Gastrocnemius medialis (tissue), 4 donors: ENCODE data around the gene HIC1.

Source experiments
- POLR2A ChIP-seq, 2 donors: fragments of 450-650 bp; IDR thresholded peaks; one replicate each; pipeline ENCODE4 v1.6.1; 2017; ENCODE audit warnings: antibody characterized with exemption in 2 of 2, mild to moderate bottlenecking in 2 of 2, moderate library complexity in 2 of 2
- TF ChIP-seq, protein P1 (sequence below), 5 experiments: fragments of 450-650 bp in 3 of 5; fragments of 200-600 bp in 2 of 5; sonication (generic) in 2 of 5; IDR thresholded peaks in 4 of 5; conservative IDR thresholded peaks in 1 of 5; 1 replicate in 4 of 5; 2 replicates in 1 of 5; pipeline ENCODE4 v1.5.1; 2016 to 2019; ENCODE audit warnings: antibody characterized with exemption in 5 of 5, mild to moderate bottlenecking in 3 of 5, moderate library complexity in 3 of 5

DNA sequence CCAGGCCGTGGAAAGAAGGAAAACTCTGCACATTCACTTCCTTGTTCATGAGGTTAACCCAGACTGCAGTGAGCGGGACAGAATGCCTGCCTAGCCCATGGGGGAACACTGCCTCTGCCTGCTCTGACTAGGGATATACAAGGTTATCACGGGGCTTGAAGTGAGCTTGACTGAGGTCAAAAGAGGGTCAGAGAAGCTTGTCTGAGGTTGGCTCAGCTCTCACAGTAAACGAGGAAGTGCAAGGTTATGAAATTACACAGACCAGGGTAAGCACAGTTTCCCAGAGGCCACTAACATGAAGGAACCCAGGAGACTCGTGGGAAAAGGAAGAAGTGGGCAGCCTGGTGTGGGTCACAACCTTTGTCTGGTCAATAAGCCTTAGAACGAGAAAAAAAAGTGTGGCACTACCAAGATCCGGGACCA lies 28.7 kb downstream of the HIC1 start:
- no peak for TF ChIP-seq POLR2A (IDR thresholded peaks at IDR 0.05)
- TF ChIP-seq, protein P1, sequence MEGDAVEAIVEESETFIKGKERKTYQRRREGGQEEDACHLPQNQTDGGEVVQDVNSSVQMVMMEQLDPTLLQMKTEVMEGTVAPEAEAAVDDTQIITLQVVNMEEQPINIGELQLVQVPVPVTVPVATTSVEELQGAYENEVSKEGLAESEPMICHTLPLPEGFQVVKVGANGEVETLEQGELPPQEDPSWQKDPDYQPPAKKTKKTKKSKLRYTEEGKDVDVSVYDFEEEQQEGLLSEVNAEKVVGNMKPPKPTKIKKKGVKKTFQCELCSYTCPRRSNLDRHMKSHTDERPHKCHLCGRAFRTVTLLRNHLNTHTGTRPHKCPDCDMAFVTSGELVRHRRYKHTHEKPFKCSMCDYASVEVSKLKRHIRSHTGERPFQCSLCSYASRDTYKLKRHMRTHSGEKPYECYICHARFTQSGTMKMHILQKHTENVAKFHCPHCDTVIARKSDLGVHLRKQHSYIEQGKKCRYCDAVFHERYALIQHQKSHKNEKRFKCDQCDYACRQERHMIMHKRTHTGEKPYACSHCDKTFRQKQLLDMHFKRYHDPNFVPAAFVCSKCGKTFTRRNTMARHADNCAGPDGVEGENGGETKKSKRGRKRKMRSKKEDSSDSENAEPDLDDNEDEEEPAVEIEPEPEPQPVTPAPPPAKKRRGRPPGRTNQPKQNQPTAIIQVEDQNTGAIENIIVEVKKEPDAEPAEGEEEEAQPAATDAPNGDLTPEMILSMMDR (IDR thresholded peaks at IDR 0.05 in 4 of 5, conservative IDR thresholded peaks at IDR 0.05 in 1 of 5): no peak
